HG03025 (cell line): ENCODE results near the gene DLGAP5.
A peak's percentile ranks its signal among the peaks of the same experiment; 100 is the strongest.

Experiments
- ATAC-seq: cut with Tn5 transposase; IDR thresholded peaks from one replicate; pipeline ENCODE4 v1.9.1; 2021; ENCODE audit warnings: mild to moderate bottlenecking, moderate library complexity; ENCODE audit not compliant: unreplicated experiment, low FRiP score

The DLGAP5 gene

GRCh38 chr14:55190906-55191202, 531 bp downstream of the DLGAP5 start:
- no peak for ATAC-seq

GRCh38 chr14:55188686-55189295, 2.6 kb downstream of the DLGAP5 start:
- ATAC-seq, result no peak

GRCh38 chr14:55180434-55180833, 11.0 kb downstream of the DLGAP5 start:
- ATAC-seq, result peak; percentile 59

DNA sequence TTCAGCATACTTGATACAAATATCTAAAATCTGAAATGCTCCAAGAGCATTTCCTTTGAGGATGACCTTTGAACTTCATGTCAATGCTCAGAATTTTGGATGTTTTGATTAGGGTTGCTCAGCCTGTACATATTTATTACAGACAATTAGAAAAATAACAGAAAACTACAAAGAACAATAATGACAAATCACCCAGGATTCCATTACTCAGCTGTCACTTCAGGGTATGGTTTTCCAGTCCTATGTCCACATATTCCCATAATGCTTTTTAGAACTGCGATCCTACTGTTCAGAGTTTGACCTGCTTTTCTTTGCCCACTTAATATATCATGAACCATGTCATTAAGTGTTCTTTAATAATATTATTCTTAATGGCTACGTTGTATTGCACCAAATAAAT, 11.4 kb downstream of the DLGAP5 start:
- no peak for ATAC-seq

DNA sequence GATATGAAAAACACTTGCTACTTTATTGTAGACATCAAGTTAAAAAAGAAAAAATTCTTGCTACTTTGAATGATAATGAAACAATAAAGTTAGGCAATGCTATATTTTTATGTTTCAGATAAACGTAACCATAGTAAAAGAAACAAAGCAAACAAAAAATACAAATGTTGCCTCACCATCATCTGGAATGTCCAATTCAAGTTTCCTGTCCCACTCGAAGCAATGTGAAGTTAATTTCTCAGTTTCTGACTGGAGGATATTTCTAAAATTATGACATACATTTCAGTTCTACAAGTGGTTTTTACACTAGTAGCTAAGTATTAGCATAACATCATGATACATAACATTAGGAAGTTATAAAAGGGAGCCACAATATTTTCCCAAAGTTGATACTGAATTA, 20.9 kb downstream of the DLGAP5 start:
- ATAC-seq, result no peak

- no peak for ATAC-seq
These were observed 30.4 kb downstream of the DLGAP5 start for GRCh38 chr14:55160989-55161388.

DNA sequence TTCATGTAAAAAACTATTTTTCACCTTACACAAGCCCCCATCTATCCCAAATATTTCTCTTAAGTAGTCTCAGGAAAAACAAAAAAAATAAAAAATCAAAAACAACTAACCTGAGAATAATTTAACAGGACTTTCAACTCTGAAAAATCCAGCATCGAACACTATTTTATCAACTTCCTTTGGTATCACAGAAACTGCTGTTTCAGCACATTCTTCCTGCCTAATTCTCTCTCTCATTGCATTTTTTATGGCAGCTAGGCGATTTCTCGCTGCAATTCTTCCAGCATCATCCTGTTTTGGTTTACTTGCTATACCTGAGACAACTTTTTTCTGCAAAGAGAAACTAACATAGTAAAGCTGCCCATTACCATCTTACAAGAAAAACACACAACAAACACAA, 33.0 kb downstream of the DLGAP5 start:
- ATAC-seq, result no peak

DNA sequence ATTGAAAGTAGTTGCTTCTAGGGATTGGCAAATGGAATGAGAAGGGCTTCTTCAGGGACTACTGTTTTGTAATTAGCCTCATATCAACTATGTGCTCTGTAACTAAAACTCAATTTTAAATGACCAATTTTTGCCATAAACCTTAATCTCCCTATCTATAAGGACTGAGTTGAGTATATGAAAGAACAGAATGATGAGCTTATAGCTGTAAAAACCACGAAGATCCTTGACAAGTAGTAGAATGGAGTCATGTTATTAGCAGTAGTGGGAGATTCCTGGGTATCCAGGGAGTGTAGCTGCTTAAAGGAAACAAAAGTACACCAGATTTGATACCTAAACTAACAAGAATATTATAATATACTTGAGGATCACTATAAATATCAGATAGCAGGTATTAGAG, 34.3 kb downstream of the DLGAP5 start:
- no peak for ATAC-seq

GRCh38 chr14:55153951-55154350, 37.4 kb downstream of the DLGAP5 start:
- no peak for ATAC-seq

GRCh38 chr14:55152052-55152753, 39.2 kb downstream of the DLGAP5 start:
- no peak for ATAC-seq

GRCh38 chr14:55151601-55152000, 39.8 kb downstream of the DLGAP5 start:
- no peak for ATAC-seq

DNA sequence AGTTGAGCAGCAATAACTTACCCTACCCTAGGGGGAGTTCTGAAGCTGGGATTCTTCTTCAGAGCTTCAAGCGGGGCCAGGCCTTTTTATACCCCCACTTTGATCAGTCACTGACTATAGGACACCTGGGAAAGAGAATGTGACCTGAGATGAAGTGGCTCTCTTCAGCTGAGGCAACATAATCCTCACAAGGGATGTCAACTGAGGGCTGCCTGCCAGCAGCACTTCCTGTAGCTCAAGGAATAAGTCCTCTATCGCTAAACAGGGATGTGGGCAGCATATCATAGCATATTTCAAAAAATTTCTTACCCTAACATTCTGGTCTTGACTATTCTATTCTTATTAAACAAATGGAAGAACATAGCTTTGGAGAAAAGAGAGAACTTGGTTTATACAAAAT, 45.0 kb downstream of the DLGAP5 start:
- no peak for ATAC-seq

GRCh38 chr14:55142466-55142865, 48.9 kb downstream of the DLGAP5 start:
- ATAC-seq, result no peak

GRCh38 chr14:55141825-55142224, 49.6 kb downstream of the DLGAP5 start:
- no peak for ATAC-seq

- ATAC-seq, result no peak
These were observed 51.5 kb downstream of the DLGAP5 start for GRCh38 chr14:55139696-55140509.

DNA sequence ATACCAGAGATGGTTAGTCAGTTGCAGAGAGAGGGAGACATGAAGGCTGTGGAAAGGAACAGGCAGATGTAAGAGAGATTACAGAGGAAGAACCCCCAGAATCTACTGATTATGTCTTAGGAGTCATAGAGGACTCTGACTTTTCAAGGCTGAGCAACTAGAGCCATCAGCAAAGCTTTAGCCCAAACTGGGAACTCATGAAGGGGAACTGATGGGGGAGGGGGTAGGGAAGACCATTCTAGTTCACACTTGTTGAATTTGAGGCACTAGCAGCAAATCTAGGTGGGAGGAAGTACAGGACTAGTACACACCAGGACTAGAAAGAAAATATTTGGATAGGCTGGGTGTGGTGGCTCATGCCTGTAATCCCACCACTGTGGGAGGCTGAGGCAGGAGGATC, 52.2 kb downstream of the DLGAP5 start:
- ATAC-seq, result no peak

GRCh38 chr14:55138091-55138490, 53.3 kb downstream of the DLGAP5 start:
- ATAC-seq, result no peak

DNA sequence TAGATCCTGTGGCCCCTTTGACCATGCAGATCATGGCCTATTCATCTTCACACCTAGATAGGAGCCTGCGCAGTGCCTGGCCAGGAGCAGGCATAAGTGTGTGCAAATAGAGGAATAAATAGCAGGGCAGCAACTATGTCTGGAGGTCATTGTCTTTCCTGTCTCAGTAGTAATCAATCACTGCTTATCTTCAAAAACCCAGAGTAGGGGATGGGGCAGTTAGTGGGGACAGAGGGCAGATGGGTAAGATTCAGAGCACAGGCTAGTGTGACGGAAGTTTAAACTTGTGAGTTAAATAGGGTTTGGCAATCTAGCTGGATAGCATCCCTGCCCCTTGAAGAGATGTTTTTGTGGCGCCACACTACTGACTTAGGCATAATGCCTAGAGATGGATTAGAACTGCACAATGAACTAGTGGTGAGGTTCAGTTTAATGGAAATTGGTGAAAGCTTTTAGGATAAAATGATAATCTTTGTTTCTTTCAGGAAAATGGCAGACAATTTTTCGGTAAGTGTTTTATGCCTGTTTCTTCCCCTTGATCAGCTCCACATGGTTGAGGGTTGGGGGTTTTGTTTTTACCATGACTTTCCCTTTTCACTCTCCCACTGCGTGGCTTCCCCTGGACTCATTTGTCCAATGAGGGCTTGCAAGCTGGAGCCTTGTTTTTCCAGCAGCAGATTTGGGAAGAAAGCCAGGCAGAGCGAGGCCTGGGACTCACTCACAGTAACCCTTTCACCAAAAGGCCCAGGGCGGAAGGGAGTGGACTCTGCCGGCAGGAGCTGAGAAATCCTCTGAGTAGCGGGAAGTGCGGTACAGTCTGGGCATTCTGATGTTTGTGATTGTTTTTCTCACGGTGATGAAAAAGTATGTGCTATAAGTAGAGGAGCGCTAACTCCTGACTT, 54.2 kb downstream of the DLGAP5 start:
- no peak for ATAC-seq

- no peak for ATAC-seq
These were observed 55.1 kb downstream of the DLGAP5 start for GRCh38 chr14:55136241-55136640.

DNA sequence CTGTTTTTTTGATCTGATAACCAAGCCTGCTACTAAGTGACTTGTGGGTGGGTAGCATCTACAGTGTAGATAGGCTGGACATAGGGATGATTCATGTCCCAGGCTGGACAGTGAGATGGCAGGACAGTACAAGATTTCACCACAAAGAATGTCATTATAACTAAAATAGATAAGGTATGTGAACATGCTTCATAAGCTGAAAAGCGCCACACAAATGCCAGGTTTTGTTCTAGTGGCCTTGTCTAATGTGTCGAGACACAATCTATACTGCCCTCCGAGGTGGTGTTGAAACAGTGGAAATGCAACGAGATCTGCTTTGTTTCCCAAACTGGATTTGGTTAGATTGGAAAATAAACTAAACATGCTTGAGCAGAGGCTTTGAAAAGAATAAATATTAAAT, 58.0 kb downstream of the DLGAP5 start:
- ATAC-seq, result no peak
